Measurements from ENCODE around the gene NVL. TPM values are rescaled to one million over a fixed set of nuclear protein-coding genes. Genes with fewer than 3 reads are reported as not detected.
A peak's percentile ranks its signal among the peaks of the same experiment; 100 is the strongest.

Gene NVL
- total RNA-seq, 1 experiment from 2014 or later: 33.5 TPM

DNA sequence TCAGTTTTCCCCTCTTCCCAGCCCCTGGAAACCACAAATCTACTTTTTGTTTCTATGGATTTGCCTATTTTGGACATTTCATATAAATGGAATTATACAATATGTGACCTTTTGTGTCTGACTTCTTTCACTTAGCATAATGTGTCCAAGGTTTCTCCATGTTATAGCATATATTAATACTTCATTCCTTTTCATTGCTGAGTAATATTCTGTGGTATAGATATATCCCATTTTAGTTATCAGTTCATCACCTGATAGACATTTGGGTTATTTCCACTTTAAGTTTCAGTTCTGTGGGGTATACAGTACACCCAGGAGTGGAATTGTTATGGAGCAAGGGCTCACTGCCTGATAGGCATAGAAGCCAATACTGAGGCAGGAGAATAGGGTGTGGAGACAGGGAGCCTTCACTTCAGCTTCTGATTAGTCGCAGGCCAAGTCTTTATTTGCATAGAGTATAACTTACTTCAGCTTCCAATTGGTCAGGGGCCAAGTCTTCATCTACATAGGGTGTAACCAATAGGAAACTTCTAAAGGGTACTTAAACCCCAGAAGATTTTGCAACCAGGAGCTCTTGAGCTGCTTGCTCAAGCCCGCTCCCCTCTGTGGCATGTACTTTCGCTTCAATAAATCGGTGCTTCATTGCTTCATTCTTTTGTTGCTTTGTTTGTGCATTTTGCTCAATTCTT lies 8.3 kb upstream of the NVL start:
- DNase-seq (ENCODE audit: low read depth): no peak

DNA sequence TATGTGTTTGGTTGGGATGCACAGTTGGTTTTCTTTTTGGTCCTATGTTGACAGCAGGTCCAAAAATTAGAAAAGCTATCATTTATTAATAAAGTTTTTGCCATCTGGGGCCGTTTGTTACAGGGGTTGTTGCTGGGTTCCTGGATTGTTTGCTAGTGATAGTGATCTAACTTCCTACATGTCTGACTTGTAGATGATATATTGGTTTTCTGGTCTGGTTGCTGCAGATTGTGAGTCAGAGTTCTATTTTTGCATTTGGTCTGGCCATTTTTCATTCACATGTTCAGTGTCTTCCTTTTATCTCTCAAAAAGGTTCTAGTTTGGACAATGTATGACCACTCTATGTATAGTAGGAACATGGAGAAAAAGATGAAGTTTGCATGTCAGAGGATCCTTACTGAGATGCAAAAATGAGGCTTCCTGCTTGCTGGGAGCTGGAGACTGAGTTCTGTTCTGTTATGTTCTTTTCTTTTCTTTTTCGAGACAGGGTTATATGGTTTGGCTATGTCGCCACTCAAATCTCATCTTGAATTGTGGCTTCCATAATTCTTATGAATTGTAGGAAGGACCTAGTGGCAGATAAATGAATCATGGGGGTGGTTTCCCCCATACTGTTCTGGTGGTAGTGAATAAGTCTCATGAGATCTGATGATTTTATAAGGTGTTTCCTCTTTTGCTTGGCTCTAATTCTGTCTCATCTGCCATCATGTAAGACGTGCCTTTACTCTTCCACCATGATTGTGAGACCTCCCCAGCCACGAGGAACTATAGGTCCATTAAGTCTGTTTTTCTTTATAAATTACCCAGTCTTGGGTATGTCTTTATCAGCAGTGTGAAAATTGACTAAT lies 4.2 kb upstream of the NVL start:
- DNase-seq (ENCODE audit: low read depth): peak; percentile 62

DNA sequence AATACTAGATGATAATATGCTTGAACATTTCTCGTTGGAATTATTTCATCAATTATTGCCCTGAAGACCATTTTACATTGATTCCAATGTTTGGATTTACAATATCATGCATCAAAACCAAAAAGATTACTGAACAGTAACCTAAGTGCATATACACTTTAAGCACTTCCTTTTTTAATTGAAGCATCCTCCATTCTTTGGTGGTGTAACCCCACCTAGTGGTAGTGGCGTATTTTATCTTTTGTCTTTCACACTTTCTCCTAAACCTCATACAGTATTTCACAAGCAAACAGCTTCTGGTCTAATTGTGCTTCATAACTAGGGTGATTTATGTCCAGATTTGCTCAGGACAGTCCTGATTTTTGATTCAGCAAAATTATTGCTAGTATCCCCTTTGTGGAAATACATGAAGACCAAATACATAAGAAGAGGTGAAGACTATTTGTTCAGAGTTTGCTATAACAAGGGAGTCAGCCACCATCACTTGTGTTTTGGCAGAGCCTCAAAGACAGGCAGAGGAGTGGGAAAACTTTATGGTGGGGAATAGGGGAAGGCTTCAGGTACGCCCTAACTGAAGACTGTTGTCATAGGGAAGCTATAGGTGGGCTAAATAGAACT lies 3.4 kb upstream of the NVL start:
- DNase-seq (ENCODE audit: low read depth): peak; percentile 75

DNA sequence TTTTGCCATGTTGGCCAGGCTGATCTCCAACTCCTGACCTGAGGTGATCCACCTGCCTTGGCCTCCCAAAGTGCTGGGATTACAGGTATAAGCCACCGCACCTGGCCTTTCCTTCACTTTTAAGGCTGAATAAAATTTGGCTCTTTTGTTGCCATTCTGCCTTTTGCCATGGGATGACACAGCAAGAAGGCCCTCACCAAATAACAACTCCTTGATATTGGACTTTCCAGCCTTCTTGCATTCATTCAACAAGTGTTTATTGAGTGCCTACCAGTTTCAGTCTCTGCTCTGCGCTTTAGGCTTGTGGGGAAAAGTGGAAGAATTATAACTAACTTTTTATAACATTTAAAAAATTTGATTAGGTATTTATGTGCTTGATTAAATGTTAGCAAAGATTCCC lies 1.9 kb upstream of the NVL start:
- DNase-seq (ENCODE audit: low read depth): no peak

DNA sequence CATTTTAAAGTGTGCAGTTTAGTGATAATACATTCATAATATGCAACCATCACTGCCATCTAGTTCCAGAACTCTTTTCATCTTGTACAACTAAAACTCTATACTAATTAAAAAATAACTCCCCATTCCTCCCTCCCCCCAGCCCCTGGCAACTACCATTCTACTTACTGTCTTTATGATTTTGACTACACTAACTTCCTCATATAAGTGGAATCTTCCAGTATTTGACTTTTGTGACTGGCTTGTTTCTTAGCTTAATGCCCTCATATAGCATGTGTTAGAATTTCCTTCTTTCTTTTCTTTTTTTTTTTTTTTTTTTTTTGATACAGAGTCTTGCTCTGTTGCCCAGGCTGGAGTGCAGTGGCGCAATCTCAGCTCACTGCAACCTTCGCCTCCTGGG lies 1.4 kb upstream of the NVL start:
- DNase-seq (ENCODE audit: low read depth): no peak

DNA sequence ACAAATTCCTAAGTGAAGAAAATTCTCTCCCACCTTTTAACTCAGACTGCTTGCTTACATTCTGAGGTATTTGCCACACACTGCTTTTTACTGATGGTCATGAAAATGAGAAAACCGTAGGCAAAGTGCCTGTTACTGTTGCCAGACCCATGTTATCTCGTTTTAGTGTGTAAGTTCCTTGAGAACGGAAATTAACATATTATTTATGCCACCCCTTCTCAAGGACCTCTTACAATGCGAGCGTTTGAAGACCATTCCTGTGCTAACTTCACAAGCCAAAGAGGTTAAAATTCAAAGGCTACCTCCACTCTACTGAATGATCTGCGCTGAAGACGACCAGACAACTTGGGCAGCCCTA lies 509 bp downstream of the NVL start:
- no peak for DNase-seq (ENCODE audit: low read depth)

DNA sequence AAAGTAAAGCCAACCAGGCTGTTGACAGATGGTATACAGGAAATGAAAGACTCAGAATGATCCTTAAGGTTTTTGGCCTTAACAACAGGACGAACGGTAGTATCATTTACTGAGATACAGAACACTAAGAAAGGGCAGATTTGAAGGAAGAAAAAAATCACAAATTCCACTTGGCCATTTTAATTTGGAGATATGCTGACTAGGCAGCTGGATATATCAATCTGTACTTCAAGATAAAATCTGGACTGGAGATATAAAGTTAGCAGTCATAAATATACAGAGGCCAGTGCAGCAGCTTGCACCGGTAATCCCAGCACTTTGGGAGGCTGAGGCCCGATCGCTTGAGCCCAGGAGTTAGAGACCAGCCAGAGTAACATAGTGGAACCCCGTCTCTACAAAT lies 1.3 kb downstream of the NVL start:
- no peak for DNase-seq (ENCODE audit: low read depth)

DNA sequence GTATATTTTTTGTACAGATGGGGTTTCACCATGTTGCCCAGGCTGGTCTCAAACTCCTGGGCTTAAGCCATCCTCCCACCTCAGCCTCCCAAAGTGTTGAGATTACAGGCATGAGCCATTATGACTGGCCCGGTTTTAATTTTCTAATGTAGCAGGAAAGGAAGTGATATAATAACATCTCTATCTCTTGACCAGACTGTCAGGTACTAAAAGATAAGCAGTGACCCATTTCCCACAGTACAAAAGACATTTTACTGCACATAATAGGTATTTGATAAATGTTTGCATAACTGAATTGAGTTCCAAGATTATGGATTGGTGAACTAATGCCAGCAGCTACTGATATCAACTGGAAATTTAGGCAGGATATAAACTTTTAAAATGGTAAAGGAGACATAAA lies 4.0 kb downstream of the NVL start:
- no peak for DNase-seq (ENCODE audit: low read depth)

DNA sequence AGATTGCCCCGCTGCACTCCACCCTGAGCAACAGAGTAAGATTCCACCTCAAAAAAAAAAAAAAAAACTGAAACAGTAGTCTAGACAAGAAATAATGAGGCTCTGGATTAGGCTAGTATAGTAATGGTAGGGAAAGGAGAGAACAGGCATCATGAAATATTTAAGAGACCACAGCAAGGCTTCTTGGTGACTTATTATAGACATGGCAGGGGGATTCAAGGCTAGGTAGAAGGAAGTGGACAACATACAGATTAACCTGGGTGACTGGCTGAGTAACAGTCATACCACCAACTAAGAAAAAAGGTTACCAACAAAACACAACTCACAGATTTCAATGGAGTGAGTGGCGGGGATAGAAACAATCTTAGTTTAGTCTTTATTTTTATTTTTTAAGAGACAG lies 8.3 kb downstream of the NVL start:
- DNase-seq (ENCODE audit: low read depth): no peak

DNA sequence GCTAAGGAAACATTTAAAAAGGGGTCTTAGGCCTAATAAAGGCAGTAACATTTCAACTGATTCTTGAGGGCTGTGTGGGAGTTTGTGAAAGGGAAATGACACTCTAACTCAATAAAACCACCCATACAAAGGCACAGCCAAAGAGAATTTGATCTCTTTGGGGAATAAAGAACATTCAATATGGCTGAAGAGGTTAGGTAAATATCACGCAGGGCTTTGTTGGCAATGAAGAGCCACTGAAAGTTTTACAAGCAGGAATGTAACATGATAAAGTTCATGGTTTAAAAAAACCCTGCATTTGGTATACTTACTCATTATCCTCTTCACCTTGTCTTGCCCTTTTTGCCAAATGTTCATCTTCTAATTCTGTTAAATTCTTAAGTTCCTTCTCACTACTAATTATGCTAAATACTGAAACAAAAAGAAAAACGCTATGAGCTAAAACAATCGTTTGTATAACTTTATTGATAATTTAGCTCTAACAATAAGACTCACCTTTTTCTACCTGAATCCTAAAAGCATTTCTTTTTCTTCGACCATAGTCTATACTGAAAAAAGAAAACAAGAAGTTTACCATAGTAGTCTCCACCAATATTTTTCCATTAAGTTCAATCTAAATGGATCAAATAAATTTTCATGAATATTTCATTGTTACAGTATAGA lies 12.5 kb downstream of the NVL start:
- DNase-seq (ENCODE audit: low read depth): no peak

DNA sequence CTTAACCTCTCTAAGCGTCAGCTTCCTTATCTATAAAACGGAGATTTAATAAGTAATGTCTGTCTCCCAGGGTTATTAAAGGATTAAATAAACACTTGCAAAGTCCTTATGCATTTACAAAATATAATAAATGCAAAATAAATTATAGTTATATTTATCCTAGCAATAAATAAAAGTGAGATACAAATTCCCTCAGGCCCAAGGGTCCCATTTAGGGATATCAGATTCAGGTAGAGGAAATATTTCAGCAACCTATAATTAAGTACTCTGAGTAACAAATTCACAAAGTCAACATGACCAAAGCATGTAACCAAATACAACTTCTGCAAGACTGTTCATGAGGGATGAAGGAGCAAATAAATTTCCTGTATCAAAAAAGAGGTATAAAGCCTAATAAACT lies 17.9 kb downstream of the NVL start:
- DNase-seq (ENCODE audit: low read depth): no peak

DNA sequence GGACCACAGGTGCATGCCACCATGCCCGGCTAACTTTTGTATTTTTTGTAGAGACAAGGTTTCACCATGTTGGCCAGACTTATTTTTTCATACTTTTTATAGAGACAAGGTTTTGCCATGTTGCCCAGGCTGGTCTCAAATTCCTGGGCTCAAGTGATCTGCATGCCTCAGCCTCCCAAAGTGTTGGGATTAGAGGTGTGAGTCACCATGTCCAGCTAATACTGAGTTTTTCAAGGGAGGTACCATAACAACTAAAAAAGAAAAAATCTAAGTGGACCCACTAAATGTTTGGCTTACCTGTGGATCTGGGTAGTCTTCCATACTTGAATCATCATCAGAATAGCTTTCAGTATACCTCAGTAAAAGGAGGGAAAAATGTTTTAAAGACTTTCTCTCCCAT lies 18.5 kb downstream of the NVL start:
- peak; percentile 61 for DNase-seq (ENCODE audit: low read depth)

DNA sequence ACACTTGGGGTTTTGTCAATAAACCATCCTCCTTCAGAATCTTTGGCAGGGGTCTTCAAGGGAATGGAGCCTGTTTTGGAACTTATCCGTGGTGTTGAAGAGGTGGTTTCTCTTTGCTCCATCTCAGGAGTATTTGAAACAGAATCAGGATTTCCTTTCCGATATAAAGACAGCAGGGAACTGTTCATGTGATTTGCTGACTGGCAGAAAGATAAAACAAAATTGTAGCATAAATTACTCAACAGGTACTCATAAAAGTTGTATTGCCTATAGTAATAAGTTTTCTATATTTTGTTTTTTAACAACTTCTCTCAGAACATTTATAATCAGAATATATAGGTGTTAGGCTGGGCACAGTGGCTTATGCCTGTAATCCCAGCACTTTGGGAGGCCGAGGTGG lies 21.9 kb downstream of the NVL start:
- DNase-seq (ENCODE audit: low read depth): no peak

DNA sequence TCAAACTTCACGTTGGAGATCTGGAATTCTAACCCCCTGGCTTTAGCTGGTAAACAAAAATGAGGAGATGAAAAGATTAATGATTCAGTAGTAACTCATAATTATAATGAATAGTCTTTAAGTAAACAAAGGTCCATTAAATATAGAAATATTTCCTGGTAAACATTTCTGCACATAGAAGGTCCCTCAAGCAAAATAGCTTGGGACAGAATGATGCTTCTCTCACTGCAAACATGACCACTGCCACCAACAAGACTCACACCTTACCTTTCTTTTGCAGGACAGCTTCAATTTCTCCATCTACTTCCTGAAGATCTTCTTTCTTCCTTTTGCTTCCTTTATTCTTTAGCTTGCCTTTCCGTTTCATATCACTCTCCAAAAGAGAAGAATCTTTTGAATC lies 25.2 kb downstream of the NVL start:
- no peak for DNase-seq (ENCODE audit: low read depth)

DNA sequence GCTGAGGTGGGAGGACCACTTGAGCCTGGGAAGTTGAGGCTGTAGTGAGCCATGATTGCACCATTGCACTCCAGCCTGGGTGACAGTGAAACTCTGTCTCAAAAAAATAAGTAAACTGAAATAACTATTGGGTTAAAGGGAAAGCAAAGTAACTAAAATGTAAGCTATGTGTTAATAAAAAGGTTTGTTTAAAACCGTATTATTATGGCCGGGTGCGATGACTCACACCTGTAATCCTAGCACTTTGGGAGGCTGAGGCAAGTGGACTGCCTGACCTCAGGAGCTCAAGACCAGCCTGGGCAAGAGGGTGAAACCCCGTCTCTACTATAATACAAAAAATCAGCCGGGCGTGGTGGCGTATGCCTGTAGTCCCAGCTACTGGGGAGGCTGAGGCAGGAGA lies 27.0 kb downstream of the NVL start:
- DNase-seq (ENCODE audit: low read depth): peak; percentile 42

DNA sequence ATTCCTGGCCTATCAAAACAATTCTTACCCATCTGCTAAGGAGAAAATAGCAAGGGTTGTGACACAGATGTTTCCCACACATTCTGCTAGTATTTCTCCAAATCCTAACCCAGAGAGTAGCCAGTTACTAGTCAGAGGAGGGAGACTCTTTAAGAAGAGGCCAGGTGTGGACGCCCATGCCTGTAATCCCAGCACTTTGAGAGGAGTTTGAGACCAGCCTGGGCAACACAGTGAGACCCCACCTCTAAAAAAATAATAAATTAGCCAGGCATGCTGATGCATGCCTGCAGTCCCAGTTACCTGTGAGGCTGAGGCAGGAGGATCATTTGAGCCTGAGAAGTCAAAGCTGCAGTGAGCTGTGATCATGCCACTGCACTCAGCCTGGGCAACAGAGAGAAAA lies 28.6 kb downstream of the NVL start:
- no peak for DNase-seq (ENCODE audit: low read depth)

DNA sequence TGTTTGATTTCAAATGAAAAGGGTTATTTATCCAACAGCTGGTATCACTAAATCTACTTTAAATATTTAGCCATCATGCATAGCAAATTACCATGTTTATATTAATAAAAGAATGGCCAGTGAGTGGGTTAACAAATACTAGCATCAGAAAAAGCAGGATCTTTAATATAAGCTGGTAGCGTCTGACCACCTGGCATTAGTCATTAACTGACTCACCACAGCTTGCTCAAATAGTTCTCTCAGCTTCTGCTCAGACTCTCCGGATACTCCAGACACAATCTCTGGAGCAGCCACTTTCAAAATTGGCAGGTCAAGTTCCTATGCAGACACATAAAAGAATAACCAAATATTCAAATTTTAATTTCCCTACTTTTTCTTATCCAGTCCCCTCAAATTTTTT lies 29.6 kb downstream of the NVL start:
- DNase-seq (ENCODE audit: low read depth): peak; percentile 87

DNA sequence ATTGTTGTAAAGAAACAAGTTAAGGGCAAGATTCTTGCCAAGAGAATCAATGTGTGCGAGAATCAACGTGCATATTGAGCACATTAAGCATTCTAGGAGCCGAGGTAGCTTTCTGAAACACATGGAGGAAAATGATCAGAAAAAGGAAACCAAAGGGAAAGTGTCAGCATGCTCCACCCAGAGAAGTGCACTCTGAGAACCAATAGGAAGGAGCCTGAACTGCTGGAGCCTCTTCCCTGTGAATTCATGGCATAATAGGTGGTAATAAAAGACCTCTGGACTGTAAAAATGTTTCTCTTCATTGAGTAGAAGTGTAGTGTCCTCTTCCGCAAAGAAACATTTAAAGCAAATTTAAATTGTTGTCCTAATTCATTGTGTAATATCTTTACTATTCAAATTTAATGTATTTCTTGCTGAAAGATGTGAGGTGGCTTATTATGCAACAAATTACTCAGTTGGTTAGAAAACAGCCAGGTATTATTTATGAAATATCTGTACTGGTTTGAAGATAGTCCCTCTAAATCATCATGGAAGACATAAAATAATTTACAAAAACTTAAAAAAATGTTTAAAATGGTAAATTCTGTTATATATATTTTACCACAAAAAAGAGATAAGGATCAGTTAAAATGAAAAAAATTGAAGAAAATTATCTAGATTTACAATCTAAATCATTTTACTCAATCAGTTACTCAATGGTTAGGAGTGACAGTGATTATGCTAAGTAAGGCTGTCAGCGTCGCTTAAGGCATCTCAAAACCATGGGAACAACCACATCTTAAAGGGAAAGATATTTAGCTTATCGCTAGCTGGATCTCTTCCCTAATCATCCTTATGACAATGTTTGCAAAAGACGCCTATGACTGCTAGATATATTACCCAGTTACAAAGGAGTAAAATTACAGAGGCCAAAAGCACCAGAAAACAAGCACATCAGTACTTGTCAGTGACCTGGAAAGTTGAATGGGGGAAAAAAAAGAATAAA lies 31.3 kb downstream of the NVL start:
- no peak for DNase-seq (ENCODE audit: low read depth)

DNA sequence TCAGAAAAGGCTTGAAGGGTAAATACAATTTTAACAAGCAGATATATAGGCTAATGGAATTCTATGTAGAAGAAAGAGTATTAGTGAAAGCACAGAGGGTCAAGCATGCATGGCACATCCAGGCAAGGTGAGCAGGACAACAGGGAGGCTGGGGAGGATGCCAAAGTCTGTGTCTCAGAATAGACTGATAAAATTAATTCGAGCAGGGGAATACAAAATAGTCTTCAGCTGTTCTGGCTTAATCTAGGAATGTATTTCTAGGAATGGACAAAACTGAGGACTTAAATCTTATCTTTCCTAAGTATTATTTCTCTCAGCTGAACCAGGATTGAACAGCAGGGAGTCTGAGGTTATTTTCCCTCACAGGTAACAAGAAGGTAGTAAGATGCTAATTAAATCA lies 35.2 kb downstream of the NVL start:
- no peak for DNase-seq (ENCODE audit: low read depth)

DNA sequence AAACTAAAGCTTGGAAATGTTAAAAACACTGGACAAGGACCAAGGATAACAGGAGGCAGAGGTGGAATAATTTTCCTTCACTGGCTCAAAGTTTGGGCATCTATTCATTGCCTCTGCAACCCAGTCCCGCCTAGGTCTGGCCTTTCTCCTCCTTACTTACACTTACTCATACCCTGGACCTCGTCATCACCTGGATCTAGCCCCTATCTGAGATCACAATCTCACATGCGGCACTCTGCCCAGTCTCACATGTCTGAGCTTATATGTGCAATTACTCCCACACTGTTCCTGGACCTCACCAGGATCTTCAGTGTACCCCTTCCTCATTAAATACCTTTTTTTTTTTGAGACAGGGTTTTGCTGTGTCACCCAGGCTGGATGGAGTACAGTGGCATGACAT lies 37.6 kb downstream of the NVL start:
- peak; percentile 17 for DNase-seq (ENCODE audit: low read depth)

DNA sequence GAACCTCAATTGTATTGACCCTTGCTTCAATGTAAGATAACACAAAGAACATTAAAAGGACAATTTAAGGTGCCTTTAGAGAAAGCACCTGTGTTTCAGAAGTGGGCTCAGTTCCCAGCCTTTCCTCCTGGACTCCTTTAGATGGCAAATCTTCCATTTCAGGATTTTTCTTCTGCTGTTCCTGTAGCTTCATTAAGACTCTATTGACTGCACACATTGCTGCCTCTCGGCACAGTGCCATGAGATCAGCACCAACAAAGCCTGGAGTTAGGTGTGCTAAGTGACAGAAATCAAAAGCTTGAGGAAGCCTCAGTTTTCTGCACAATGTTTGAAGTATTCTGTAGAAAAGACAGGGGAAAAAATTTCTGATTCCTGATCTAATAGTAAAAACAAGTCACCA lies 40.6 kb downstream of the NVL start:
- no peak for DNase-seq (ENCODE audit: low read depth)

Data from M059J (cell line).